Measurements from ENCODE around the gene CCDC70.

GRCh38 chr13:51819544-51819943 is 42.2 kb upstream of the CCDC70 start:
- TF ChIP-seq POLR2AphosphoS5 (IDR thresholded peaks at IDR 0.05) (no peak), CTCF (IDR thresholded peaks at IDR 0.05) (no peak), EP300 (IDR thresholded peaks at IDR 0.05) (no peak)
